HepG2 (cell line): ENCODE results near the gene NDOR1. TPM values are rescaled to one million over a fixed set of nuclear protein-coding genes. Genes with fewer than 3 reads are reported as not detected.

Source experiments
- DNMT3B ChIP-seq: conservative IDR thresholded peaks from 2 replicates; pipeline ENCODE4 v1.6.1; 2016; ENCODE audit warnings: missing biosample characterization, control low read depth
- GRHL1 ChIP-seq: sonication (generic); formaldehyde crosslinking; conservative IDR thresholded peaks from 2 replicates; pipeline ENCODE4 v1.8.0; 2022; ENCODE audit warnings: missing genetic modification reagents
- HOXA9 ChIP-seq: sonication (generic); formaldehyde crosslinking; IDR thresholded peaks from 2 replicates; pipeline ENCODE4 v1.8.1; 2022; ENCODE audit warnings: missing genetic modification reagents, mild to moderate bottlenecking, moderate library complexity, borderline replicate concordance
- LRRFIP1 ChIP-seq: sonication (generic); formaldehyde crosslinking; conservative IDR thresholded peaks from 2 replicates; pipeline ENCODE4 v1.4.0; 2020; ENCODE audit warnings: missing genetic modification reagents
- RELA ChIP-seq: sonication (generic); formaldehyde crosslinking; IDR thresholded peaks from 2 replicates; pipeline ENCODE4 v1.4.0; 2020; ENCODE audit warnings: missing genetic modification reagents
- TSC22D2 ChIP-seq: sonication (generic); formaldehyde crosslinking; IDR thresholded peaks from 2 replicates; pipeline ENCODE4 v1.5.1; 2020; ENCODE audit warnings: missing genetic modification reagents, mild to moderate bottlenecking, borderline replicate concordance
- ZBTB33 ChIP-seq: sonication (generic); formaldehyde crosslinking; IDR thresholded peaks from 2 replicates; pipeline ENCODE4 v1.4.0; 2020; ENCODE audit warnings: missing genetic modification reagents
- ZBTB8A ChIP-seq: sonication (generic); formaldehyde crosslinking; IDR thresholded peaks from 2 replicates; pipeline ENCODE4 v1.4.0; 2020; ENCODE audit warnings: mild to moderate bottlenecking, low read depth, missing genetic modification reagents, borderline replicate concordance
- ZNF552 ChIP-seq: sonication (generic); formaldehyde crosslinking; IDR thresholded peaks from 2 replicates; pipeline ENCODE4 v1.9.0; 2022; ENCODE audit warnings: missing genetic modification reagents, mild to moderate bottlenecking, borderline replicate concordance
- polyA plus RNA-seq, 8 experiments: library from polyadenylated mRNA; depleted of rRNA in 3 of 8; stranded (reverse) in 7 of 8; unstranded in 1 of 8; fragments of >200 nt; fragmentation: Illumina TruSeq in 4 of 8; extraction: Trizol in 4 of 8; gene quantifications; 2 replicates each; pipeline versions ENCODE4 v1.2.1 to v1.2.3, GENCODE V29; 2011 to 2016; ENCODE audit warnings: low read depth in 4 of 8, missing spikeins in 1 of 8, mixed read lengths in 1 of 8; ENCODE audit not compliant: insufficient read depth in 1 of 8
- total RNA-seq, 5 experiments: library from RNA; depleted of rRNA; stranded (reverse); fragments of >200 nt; fragmentation: Illumina TruSeq; extraction: Trizol; gene quantifications; 2 replicates each; pipeline ENCODE4 v1.2.3, GENCODE V29; 2016; ENCODE audit warnings: low read depth in 1 of 5
- TF ChIP-seq, protein P1 (sequence below): IDR thresholded peaks from 2 replicates; pipeline ENCODE4 v1.4.0; 2020; ENCODE audit warnings: mild to moderate bottlenecking, missing genetic modification reagents
- TF ChIP-seq, protein P2 (sequence below): sonication (generic); formaldehyde crosslinking; IDR thresholded peaks from 2 replicates; pipeline ENCODE4 v1.4.0; 2020; ENCODE audit warnings: missing genetic modification reagents
- TF ChIP-seq, protein P3 (sequence below): sonication (generic); formaldehyde crosslinking; IDR thresholded peaks from 2 replicates; pipeline ENCODE4 v1.4.0; 2020; ENCODE audit warnings: missing genetic modification reagents, mild to moderate bottlenecking, borderline replicate concordance

Gene NDOR1
- total and polyA plus RNA-seq, 2 of the 13 experiments (the other 11 are each of a cell fraction or from before 2014, with no cell fraction given), result 3.6 to 8.7 TPM

DNA sequence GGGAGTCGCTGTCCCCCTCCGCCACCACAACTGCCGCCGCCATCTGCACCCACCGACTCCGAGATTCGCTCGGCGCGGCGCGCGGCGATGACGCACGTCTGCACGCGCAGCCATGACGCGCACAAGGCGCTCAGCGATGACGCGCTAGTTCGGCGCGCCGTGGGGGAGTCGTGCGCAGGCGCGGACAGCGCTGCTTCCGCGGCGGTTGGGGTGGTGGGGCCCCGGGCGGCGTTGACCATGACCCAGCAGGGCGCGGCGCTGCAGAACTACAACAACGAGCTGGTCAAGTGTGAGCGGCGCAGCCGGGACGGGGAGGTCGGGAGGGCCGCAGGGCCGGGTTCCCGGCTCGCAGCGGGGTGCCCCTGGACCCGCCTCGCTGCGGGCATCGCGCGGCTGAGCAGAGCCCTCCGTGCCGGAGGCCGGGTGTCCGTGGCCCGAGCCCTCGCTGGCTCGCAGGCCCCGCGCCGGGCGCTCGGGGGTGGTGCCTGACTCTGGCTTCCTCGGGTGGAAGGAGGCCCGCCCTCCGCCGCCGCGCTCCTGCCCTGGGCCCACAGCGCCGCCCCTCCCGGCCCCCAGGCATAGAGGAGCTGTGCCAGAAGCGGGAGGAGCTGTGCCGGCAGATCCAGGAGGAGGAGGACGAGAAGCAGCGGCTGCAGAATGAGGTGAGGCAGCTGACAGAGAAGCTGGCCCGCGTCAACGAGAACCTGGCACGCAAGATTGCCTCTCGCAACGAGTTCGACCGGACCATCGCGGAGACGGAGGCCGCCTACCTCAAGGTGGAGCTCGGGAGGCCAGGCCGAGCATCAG lies 16.8 kb upstream of the NDOR1 start, which contains the start of the genes ANAPC2 and SSNA1 (continued):
- TF ChIP-seq LRRFIP1, result no peak
- TF ChIP-seq ZBTB33, result peak; percentile 79
- no peak for TF ChIP-seq GRHL1 (CRISPR knock-in tag)
- TF ChIP-seq, protein P1, sequence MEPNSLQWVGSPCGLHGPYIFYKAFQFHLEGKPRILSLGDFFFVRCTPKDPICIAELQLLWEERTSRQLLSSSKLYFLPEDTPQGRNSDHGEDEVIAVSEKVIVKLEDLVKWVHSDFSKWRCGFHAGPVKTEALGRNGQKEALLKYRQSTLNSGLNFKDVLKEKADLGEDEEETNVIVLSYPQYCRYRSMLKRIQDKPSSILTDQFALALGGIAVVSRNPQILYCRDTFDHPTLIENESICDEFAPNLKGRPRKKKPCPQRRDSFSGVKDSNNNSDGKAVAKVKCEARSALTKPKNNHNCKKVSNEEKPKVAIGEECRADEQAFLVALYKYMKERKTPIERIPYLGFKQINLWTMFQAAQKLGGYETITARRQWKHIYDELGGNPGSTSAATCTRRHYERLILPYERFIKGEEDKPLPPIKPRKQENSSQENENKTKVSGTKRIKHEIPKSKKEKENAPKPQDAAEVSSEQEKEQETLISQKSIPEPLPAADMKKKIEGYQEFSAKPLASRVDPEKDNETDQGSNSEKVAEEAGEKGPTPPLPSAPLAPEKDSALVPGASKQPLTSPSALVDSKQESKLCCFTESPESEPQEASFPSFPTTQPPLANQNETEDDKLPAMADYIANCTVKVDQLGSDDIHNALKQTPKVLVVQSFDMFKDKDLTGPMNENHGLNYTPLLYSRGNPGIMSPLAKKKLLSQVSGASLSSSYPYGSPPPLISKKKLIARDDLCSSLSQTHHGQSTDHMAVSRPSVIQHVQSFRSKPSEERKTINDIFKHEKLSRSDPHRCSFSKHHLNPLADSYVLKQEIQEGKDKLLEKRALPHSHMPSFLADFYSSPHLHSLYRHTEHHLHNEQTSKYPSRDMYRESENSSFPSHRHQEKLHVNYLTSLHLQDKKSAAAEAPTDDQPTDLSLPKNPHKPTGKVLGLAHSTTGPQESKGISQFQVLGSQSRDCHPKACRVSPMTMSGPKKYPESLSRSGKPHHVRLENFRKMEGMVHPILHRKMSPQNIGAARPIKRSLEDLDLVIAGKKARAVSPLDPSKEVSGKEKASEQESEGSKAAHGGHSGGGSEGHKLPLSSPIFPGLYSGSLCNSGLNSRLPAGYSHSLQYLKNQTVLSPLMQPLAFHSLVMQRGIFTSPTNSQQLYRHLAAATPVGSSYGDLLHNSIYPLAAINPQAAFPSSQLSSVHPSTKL (CRISPR knock-in tag), result peak; percentile 62; the same call in 1 of the 2 replicates
- TF ChIP-seq ZNF552 (CRISPR knock-in tag), result no peak
- TF ChIP-seq RELA, result peak; percentile 64; the same call in 1 of the 2 replicates
- TF ChIP-seq, protein P2, sequence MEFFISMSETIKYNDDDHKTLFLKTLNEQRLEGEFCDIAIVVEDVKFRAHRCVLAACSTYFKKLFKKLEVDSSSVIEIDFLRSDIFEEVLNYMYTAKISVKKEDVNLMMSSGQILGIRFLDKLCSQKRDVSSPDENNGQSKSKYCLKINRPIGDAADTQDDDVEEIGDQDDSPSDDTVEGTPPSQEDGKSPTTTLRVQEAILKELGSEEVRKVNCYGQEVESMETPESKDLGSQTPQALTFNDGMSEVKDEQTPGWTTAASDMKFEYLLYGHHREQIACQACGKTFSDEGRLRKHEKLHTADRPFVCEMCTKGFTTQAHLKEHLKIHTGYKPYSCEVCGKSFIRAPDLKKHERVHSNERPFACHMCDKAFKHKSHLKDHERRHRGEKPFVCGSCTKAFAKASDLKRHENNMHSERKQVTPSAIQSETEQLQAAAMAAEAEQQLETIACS (CRISPR knock-in tag), result peak; percentile 59; the same call in 1 of the 2 replicates
- TF ChIP-seq ZBTB8A (CRISPR knock-in tag), result no peak
- TF ChIP-seq, protein P3, sequence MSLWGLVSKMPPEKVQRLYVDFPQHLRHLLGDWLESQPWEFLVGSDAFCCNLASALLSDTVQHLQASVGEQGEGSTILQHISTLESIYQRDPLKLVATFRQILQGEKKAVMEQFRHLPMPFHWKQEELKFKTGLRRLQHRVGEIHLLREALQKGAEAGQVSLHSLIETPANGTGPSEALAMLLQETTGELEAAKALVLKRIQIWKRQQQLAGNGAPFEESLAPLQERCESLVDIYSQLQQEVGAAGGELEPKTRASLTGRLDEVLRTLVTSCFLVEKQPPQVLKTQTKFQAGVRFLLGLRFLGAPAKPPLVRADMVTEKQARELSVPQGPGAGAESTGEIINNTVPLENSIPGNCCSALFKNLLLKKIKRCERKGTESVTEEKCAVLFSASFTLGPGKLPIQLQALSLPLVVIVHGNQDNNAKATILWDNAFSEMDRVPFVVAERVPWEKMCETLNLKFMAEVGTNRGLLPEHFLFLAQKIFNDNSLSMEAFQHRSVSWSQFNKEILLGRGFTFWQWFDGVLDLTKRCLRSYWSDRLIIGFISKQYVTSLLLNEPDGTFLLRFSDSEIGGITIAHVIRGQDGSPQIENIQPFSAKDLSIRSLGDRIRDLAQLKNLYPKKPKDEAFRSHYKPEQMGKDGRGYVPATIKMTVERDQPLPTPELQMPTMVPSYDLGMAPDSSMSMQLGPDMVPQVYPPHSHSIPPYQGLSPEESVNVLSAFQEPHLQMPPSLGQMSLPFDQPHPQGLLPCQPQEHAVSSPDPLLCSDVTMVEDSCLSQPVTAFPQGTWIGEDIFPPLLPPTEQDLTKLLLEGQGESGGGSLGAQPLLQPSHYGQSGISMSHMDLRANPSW (CRISPR knock-in tag), result peak; percentile 36; the same call in 1 of the 2 replicates
- TF ChIP-seq TSC22D2 (CRISPR knock-in tag), result no peak
- TF ChIP-seq HOXA9 (CRISPR knock-in tag), result no peak
- TF ChIP-seq DNMT3B (CRISPR knock-in tag), result no peak
